Osteoblast (primary cell): ENCODE measurements around the gene CCSER1. TPM values are rescaled to one million over a fixed set of nuclear protein-coding genes. Genes with fewer than 3 reads are reported as not detected.

Experiments used
- DNase-seq: peaks from one replicate; pipeline ENCODE4 v3.0.0; 2011; ENCODE audit warnings: low spot score, mixed read lengths; ENCODE audit not compliant: insufficient read length; ENCODE audit errors: missing footprints
- H2AFZ ChIP-seq: 2 replicates; pipeline ENCODE4 v1.6.0; 2011; ENCODE audit warnings: mild to moderate bottlenecking, low read length
- H3K27ac ChIP-seq: 2 replicates; pipeline ENCODE4 v1.5.1; 2011; ENCODE audit warnings: mild to moderate bottlenecking, low read depth, low read length, moderate library complexity
- H3K27me3 ChIP-seq: 2 replicates; pipeline ENCODE4 v1.6.0; 2012; ENCODE audit warnings: mild to moderate bottlenecking, control low read depth, inconsistent platforms, low read length, moderate library complexity; ENCODE audit not compliant: insufficient read depth
- H3K36me3 ChIP-seq: 2 replicates; pipeline ENCODE4 v1.5.1; 2011; ENCODE audit warnings: mild to moderate bottlenecking, low read length, control low read depth, moderate library complexity; ENCODE audit not compliant: insufficient read depth
- H3K4me1 ChIP-seq: 2 replicates; pipeline ENCODE4 v1.5.1; 2011; ENCODE audit warnings: mild to moderate bottlenecking, low read length, control low read depth, moderate library complexity; ENCODE audit not compliant: insufficient read depth
- H3K4me2 ChIP-seq: 2 replicates; pipeline ENCODE4 v1.6.0; 2011; ENCODE audit warnings: mild to moderate bottlenecking, low read length; ENCODE audit not compliant: insufficient read depth
- H3K4me3 ChIP-seq: fragments of 200-600 bp; sonication (generic); 3 replicates; pipeline ENCODE4 v1.5.1; 2012; ENCODE audit warnings: mild to moderate bottlenecking, low read length, inconsistent platforms; ENCODE audit not compliant: insufficient read depth
- H3K79me2 ChIP-seq: 2 replicates; pipeline ENCODE4 v1.6.0; 2012; ENCODE audit warnings: mild to moderate bottlenecking, low read length, control low read depth, inconsistent platforms; ENCODE audit not compliant: insufficient read depth
- H3K9me3 ChIP-seq: 2 replicates; pipeline ENCODE4 v1.5.1; 2011; ENCODE audit warnings: low read depth, low read length, control low read depth
- H4K20me1 ChIP-seq: 2 replicates; pipeline ENCODE4 v1.6.0; 2012; ENCODE audit warnings: mild to moderate bottlenecking, low read length, control low read depth; ENCODE audit not compliant: insufficient read depth
- CTCF ChIP-seq: IDR thresholded peaks from 2 replicates; pipeline ENCODE4 v1.5.1; 2011; ENCODE audit warnings: mild to moderate bottlenecking, low read depth, low read length, moderate library complexity; ENCODE audit errors: extremely low read depth
- total RNA-seq: library from RNA; depleted of rRNA; stranded (reverse); fragments of >200 nt; gene quantifications from 2 replicates; pipeline ENCODE4 v1.2.3, GENCODE V29; 2012

CCSER1 gene
- total RNA-seq, 1 donor = under 0.01 TPM

GRCh38 chr4:90449626-90450025 is 322.4 kb downstream of the CCSER1 start:
- Histone ChIP-seq H3K36me3 (no peaks in the 10 kb centered on the region), H2AFZ (no peak overlapping the region), H3K27ac (no peak overlapping the region), H3K4me3 (no peak overlapping the region), H3K79me2 (no peaks in the 10 kb centered on the region), H4K20me1 (no peaks in the 10 kb centered on the region), H3K4me1 (no peaks in the 10 kb centered on the region), H3K9me3 (peaks cover 2% of the 10 kb centered on the region), H3K27me3 (no peaks in the 10 kb centered on the region), H3K4me2 (no peak overlapping the region)
- TF ChIP-seq CTCF = no peak
- no peak for DNase-seq

- Histone ChIP-seq H3K9me3 (no peaks in the 10 kb centered on the region), H3K27me3 (no peaks in the 10 kb centered on the region), H3K4me2 (no peak overlapping the region), H4K20me1 (no peaks in the 10 kb centered on the region), H3K4me3 (no peak overlapping the region), H3K79me2 (no peaks in the 10 kb centered on the region), H3K4me1 (no peaks in the 10 kb centered on the region), H2AFZ (no peak overlapping the region), H3K36me3 (no peaks in the 10 kb centered on the region), H3K27ac (no peak overlapping the region)
- DNase-seq = no peak
- TF ChIP-seq CTCF = no peak
Measured at GRCh38 chr4:90456891-90457290, 329.7 kb downstream of the CCSER1 start.

GRCh38 chr4:90457817-90458216 is 330.6 kb downstream of the CCSER1 start:
- Histone ChIP-seq H3K27me3 (no peaks in the 10 kb centered on the region), H3K4me2 (no peak overlapping the region), H3K36me3 (no peaks in the 10 kb centered on the region), H3K4me3 (no peak overlapping the region), H4K20me1 (no peaks in the 10 kb centered on the region), H3K9me3 (no peaks in the 10 kb centered on the region), H2AFZ (no peak overlapping the region), H3K79me2 (no peaks in the 10 kb centered on the region), H3K27ac (no peak overlapping the region), H3K4me1 (no peaks in the 10 kb centered on the region)
- DNase-seq = no peak
- no peak for TF ChIP-seq CTCF

GRCh38 chr4:90458576-90458975 is 331.4 kb downstream of the CCSER1 start:
- H3K27ac ChIP-seq = no peak overlapping the region
- no peaks in the 10 kb centered on the region for H3K4me1 ChIP-seq
- H3K9me3 ChIP-seq = no peaks in the 10 kb centered on the region
- no peaks in the 10 kb centered on the region for H4K20me1 ChIP-seq
- DNase-seq = no peak
- no peak overlapping the region for H2AFZ ChIP-seq
- no peaks in the 10 kb centered on the region for H3K27me3 ChIP-seq
- no peak overlapping the region for H3K4me3 ChIP-seq
- no peaks in the 10 kb centered on the region for H3K79me2 ChIP-seq
- TF ChIP-seq CTCF = no peak
- no peak overlapping the region for H3K4me2 ChIP-seq
- no peaks in the 10 kb centered on the region for H3K36me3 ChIP-seq
